ENCODE measurements around the gene RAB11FIP5. TPM values are rescaled to one million over a fixed set of nuclear protein-coding genes. Genes with fewer than 3 reads are reported as not detected.

RAB11FIP5 gene
- total and polyA plus RNA-seq, 9 of the 15 experiments (the other 6 are each of a cell fraction or from before 2014, with no cell fraction given): 1.7 to 14.4 (median 6.4) TPM

DNA sequence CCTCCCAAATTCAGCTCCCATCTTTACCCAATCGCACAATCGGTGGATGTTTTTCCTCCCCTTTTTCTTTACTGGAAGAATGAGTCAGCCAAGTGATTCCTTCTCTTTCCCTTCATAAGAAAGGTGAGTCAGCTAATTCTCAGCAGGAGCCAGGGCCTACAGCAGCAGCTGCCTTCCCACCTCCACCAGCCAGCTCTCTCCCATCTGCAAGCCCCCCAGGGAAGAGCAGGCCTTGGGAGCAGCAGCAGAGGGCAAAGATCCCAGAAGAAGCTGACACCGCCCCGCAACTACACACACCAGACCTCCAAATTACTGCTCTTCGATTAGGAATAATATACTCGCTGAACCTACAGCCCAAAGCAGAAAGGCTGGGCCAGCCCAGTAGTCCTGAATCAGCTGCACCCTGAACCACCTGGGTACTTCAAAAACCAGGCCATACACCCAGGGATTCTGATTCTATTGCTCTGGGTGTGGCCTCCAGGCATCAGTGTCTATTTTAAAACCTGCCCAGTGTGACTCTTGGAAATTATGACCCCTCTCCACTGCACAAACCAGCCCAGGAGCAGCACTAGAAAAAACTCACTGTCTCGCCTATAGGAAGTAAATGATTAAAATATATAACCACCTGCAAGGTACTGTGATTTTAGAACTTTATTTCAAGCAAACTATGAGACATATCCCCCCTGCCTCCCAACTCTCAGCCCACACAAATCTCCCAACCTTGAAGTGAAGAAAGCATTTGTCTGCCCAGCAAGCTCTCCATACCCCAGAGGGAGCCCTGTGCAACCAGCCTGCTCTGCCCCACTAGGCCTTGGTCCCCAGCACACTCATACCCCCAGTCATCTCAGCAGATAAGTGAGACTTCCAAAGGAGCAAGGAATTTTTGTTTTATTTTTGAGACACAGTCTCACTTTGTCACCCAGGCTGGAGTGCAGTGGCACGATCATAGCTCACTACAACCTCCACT, 48.6 kb downstream of the RAB11FIP5 start (continued):
- TF ChIP-seq ZNF830 (CRISPR knock-in tag; IDR thresholded peaks at IDR 0.05) (no peak), EP300 (IDR thresholded peaks at IDR 0.05; ENCODE audit: low read length) (peak; percentile 47), TCF3 (CRISPR knock-in tag; IDR thresholded peaks at IDR 0.05) (no peak), CBX5 (IDR thresholded peaks at IDR 0.05; ENCODE audit: borderline replicate concordance, low read depth) (no peak), ZBTB11 (CRISPR knock-in tag; IDR thresholded peaks at IDR 0.05) (no peak), TAF7 (tag; IDR thresholded peaks at IDR 0.05) (no peak), ZSCAN29 (IDR thresholded peaks at IDR 0.05) (no peak), ZNF639 (CRISPR knock-in tag; conservative IDR thresholded peaks at IDR 0.05 in 1 of 2, IDR thresholded peaks at IDR 0.05 in 1 of 2) (no peak), BRF2 (IDR thresholded peaks at IDR 0.05; ENCODE audit: borderline replicate concordance, insufficient read depth, insufficient read length) (no peak), POLR2AphosphoS5 (IDR thresholded peaks at IDR 0.05; ENCODE audit: control insufficient read depth, insufficient read depth, low read depth, low read length) (no peak), MCM5 (IDR thresholded peaks at IDR 0.05; ENCODE audit: low read depth) (no peak), NFE2L1 (tag; IDR thresholded peaks at IDR 0.05; ENCODE audit: borderline replicate concordance, low read depth) (peak; percentile 65; the same call in 1 of the 2 replicates), ZNF184 (CRISPR knock-in tag; IDR thresholded peaks at IDR 0.05) (no peak), SNAPC5 (CRISPR knock-in tag; IDR thresholded peaks at IDR 0.05) (no peak)
- TF ChIP-seq, protein P1, sequence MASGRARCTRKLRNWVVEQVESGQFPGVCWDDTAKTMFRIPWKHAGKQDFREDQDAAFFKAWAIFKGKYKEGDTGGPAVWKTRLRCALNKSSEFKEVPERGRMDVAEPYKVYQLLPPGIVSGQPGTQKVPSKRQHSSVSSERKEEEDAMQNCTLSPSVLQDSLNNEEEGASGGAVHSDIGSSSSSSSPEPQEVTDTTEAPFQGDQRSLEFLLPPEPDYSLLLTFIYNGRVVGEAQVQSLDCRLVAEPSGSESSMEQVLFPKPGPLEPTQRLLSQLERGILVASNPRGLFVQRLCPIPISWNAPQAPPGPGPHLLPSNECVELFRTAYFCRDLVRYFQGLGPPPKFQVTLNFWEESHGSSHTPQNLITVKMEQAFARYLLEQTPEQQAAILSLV (tag; IDR thresholded peaks at IDR 0.05): no peak
- TF ChIP-seq, protein P2, sequence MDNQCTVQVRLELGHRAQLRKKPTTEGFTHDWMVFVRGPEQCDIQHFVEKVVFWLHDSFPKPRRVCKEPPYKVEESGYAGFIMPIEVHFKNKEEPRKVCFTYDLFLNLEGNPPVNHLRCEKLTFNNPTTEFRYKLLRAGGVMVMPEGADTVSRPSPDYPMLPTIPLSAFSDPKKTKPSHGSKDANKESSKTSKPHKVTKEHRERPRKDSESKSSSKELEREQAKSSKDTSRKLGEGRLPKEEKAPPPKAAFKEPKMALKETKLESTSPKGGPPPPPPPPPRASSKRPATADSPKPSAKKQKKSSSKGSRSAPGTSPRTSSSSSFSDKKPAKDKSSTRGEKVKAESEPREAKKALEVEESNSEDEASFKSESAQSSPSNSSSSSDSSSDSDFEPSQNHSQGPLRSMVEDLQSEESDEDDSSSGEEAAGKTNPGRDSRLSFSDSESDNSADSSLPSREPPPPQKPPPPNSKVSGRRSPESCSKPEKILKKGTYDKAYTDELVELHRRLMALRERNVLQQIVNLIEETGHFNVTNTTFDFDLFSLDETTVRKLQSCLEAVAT (IDR thresholded peaks at IDR 0.05): peak in 1 of 2 experiments; percentile 40; a peak in 1 of 4 replicates
